Measurements from ENCODE around the gene ANKMY1.
A peak's percentile ranks its signal among the peaks of the same experiment; 100 is the strongest.

ANKMY1 gene

DNA sequence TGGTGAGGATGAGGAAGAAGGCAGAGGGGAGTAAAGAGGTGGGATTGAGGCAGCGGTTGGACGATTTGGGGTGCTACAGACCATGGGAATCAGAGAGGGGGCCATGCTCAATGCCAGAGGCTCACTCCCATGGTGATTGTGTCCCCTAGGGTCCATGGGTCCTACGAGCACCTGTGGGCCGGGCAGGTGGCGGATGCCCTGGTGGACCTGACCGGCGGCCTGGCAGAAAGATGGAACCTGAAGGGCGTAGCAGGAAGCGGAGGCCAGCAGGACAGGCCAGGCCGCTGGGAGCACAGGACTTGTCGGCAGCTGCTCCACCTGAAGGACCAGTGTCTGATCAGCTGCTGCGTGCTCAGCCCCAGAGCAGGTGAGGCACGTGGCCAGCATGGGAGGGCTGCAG is 34.0 kb upstream of the ANKMY1 start:
- Histone ChIP-seq H3K4me1 (no peaks in the 10 kb centered on the region), H3K4me3 (ENCODE audit: low read depth, low read length) (no peak overlapping the region)

DNA sequence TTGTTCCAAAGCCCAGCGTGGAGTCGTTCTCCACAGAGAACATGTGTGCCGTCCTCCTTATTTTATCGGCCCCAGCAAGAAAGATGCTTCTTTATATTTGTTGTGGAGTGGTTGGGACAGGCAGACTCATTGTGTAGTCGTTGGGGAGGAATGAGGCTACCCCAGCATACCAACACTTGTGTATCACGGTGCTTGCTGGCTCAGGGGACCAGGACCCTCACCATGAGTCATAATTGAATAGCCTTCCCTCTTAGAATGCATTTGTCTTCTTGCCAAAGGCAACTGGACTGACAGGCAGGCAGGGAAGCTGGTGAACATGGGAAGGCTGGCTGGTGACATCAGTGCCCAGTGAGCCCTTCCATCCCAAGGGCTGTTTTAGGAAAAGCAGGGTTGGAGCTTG is 33.4 kb upstream of the ANKMY1 start:
- no peaks in the 10 kb centered on the region for H3K9me3 ChIP-seq
- no peaks in the 10 kb centered on the region for H3K4me1 ChIP-seq
- peaks cover 16% of the 10 kb centered on the region for H3K36me3 ChIP-seq
- no peaks in the 10 kb centered on the region for H3K27me3 ChIP-seq
- TF ChIP-seq CTCF (IDR thresholded peaks at IDR 0.05; ENCODE audit: low read depth, low read length) = no peak
- no peak overlapping the region for H3K4me3 ChIP-seq (ENCODE audit: low read depth, low read length)
- DNase-seq = no peak

More for the DNA sequence above, 34.0 kb upstream of the ANKMY1 start:
- Histone ChIP-seq H3K9me3 (no peaks in the 10 kb centered on the region), H3K27me3 (no peaks in the 10 kb centered on the region), H3K36me3 (peaks cover 16% of the 10 kb centered on the region)
- TF ChIP-seq CTCF (IDR thresholded peaks at IDR 0.05; ENCODE audit: low read depth, low read length) = no peak
- no peak for DNase-seq

DNA sequence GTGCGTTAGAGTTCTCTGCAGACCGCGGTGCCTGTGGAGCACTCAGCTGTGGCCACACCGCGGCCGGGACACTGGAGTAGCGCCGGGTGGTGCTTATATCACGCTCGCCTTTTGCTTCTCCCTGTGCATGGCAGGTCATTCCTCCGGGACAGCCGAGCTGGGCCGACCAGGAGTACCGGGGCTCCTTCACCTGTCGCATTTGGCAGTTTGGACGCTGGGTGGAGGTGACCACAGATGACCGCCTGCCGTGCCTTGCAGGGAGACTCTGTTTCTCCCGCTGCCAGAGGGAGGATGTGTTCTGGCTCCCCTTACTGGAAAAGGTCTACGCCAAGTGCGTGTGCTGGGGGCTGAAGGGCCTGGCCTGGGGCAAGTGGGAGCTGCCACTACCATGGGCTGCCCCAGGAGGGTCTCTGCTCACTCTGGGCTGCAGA is 32.9 kb upstream of the ANKMY1 start:
- no peak for TF ChIP-seq CTCF (IDR thresholded peaks at IDR 0.05; ENCODE audit: low read depth, low read length)
- Histone ChIP-seq H3K9me3 (no peaks in the 10 kb centered on the region), H3K36me3 (peaks cover 13% of the 10 kb centered on the region), H3K4me1 (no peaks in the 10 kb centered on the region), H3K27me3 (no peaks in the 10 kb centered on the region), H3K4me3 (ENCODE audit: low read depth, low read length) (no peak overlapping the region)
- peak; percentile 5 for DNase-seq

DNA sequence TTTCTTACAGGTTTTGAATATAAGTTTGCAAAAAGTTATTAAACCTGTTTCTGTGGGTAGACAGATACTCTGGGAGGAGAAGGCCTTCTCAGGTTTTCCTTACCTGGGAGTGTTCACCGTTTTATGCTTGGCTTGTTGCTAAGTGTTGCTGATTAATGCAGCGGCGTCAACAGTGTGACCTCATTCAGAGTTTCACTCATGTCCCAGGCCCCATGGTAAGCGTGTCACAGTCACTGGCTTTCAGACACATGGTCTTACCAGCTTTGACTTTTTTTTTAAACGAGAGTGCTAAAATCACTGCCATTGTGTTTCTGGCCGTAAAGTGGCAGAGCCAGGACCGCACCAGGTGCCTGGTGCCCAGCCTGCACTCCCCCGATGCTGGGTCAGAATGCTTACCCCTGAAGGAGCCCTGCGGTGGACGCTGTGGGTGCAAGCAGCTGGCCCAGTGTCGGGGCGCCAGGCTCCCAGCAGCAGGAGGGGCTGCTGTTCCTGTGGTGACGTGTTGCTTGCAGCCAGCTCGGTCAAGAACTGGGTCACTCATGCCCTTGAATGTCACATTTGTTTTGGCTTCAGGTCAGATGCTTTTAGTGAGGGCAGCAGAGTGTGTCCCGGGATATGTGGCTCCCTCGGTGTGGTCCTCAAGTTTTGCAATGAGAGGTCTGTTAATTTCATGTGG is 32.2 kb upstream of the ANKMY1 start:
- H3K9me3 ChIP-seq = no peaks in the 10 kb centered on the region
- no peaks in the 10 kb centered on the region for H3K4me1 ChIP-seq
- TF ChIP-seq CTCF (IDR thresholded peaks at IDR 0.05; ENCODE audit: low read depth, low read length) = no peak
- peaks cover 6% of the 10 kb centered on the region for H3K36me3 ChIP-seq
- H3K27me3 ChIP-seq = no peaks in the 10 kb centered on the region
- no peak overlapping the region for H3K4me3 ChIP-seq (ENCODE audit: low read depth, low read length)
- DNase-seq = no peak

GRCh38 chr2:240589375-240589774 is 31.6 kb upstream of the ANKMY1 start:
- DNase-seq = peak; percentile 3
- Histone ChIP-seq H3K27me3 (no peaks in the 10 kb centered on the region), H3K4me1 (no peaks in the 10 kb centered on the region), H3K9me3 (no peaks in the 10 kb centered on the region), H3K4me3 (ENCODE audit: low read depth, low read length) (no peak overlapping the region), H3K36me3 (peaks cover 6% of the 10 kb centered on the region)
- TF ChIP-seq CTCF (IDR thresholded peaks at IDR 0.05; ENCODE audit: low read depth, low read length) = no peak

DNA sequence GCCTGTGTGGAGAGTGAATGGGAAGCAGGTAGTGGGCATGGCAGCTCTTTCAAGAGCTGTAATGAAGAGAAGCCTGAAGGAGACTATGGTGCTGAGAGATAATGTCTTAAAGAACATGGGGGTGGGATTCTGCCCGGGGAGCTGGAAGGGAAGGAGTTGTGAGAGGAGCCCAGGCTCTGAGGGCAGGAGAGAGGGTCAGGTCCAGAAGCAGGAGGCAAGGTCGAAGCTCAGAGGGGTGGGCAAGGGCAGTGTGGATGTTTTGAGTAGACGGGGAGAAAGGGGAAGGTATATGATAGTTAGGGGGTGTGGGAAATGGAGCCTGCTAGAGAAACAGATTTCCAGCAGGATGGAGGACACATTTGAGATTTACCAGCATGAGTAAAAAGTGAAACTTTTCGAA is 30.9 kb upstream of the ANKMY1 start:
- Histone ChIP-seq H3K4me1 (no peaks in the 10 kb centered on the region), H3K27me3 (no peaks in the 10 kb centered on the region), H3K36me3 (peaks cover 6% of the 10 kb centered on the region), H3K4me3 (ENCODE audit: low read depth, low read length) (no peak overlapping the region), H3K9me3 (no peaks in the 10 kb centered on the region)
- no peak for TF ChIP-seq CTCF (IDR thresholded peaks at IDR 0.05; ENCODE audit: low read depth, low read length)
- DNase-seq = no peak
